Posterior cingulate gyrus (tissue), 11 donors: Measurements from ENCODE around the gene CIC.
A peak's percentile ranks its signal among the peaks of the same experiment; 100 is the strongest.

Experiments
- DNase-seq, 10 donors: peaks; one replicate each; pipeline versions ENCODE4 v3.0.0 to v3.0.0-alpha.2; 2020 to 2021; ENCODE audit warnings: mixed read lengths in 3 of 10
- intact Hi-C: fragments of 100-400 bp; cut with DNase I; formaldehyde crosslinking; loops from one replicate; pipeline ENCODE4 v1.15.1; 2023

The CIC gene

DNA sequence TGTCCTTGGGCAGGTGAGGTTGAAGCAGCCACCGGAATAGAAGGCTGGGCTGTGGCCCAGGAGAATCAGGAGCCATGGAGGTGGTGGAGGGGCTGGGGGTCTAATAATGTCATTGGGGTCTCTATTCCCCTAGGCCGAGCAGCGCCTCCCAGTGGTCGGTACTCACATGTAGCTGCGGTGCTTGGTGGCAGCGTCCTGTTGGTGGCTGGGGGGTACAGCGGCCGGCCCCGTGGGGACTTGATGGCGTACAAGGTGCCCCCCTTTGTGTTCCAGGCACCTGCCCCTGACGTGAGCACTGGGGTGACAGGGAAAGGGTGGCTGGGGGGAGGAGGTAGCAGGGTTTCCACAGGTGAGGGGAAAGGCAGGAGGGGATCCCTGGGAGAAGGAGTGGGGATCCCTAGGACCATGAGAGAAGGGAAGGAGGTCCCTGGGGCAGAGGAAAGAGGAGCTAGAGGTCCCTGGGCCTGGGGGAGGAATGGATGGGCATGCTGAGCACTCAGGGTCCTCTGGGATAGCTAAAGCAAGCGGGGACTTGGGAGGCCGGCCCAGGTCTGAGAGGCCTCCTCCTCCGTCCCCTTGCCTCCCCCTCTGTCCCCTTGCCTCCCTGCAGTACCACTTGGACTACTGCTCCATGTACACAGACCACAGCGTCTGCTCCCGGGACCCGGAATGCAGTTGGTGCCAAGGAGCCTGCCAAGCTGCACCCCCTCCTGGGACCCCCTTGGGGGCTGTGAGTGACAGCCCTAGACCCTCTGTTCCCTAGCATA, 74.5 kb downstream of the CIC start:
- intact Hi-C loops, result loop anchor here (5.0 kb wide), 1 partner anchor 39 kb away; no protein-coding TSS in a partner anchor
- DNase-seq, result no peak

GRCh38 chr19:42344336-42344893, 75.4 kb downstream of the CIC start:
- intact Hi-C loops, result loop anchor here (5.0 kb wide), 1 partner anchor 38 kb away; no protein-coding TSS in a partner anchor

More at GRCh38 chr19:42344336-42344893, 75.4 kb downstream of the CIC start:
- peak in 1 of 10 donors; percentile 70 for DNase-seq
